Measurements from ENCODE around the gene CCDC92.
"Not testable (repeated sequence)": the region's sequence is repeated elsewhere in the genome, so short reads cannot be mapped to it uniquely, and the experiment has no call there.

Gene CCDC92

DNA sequence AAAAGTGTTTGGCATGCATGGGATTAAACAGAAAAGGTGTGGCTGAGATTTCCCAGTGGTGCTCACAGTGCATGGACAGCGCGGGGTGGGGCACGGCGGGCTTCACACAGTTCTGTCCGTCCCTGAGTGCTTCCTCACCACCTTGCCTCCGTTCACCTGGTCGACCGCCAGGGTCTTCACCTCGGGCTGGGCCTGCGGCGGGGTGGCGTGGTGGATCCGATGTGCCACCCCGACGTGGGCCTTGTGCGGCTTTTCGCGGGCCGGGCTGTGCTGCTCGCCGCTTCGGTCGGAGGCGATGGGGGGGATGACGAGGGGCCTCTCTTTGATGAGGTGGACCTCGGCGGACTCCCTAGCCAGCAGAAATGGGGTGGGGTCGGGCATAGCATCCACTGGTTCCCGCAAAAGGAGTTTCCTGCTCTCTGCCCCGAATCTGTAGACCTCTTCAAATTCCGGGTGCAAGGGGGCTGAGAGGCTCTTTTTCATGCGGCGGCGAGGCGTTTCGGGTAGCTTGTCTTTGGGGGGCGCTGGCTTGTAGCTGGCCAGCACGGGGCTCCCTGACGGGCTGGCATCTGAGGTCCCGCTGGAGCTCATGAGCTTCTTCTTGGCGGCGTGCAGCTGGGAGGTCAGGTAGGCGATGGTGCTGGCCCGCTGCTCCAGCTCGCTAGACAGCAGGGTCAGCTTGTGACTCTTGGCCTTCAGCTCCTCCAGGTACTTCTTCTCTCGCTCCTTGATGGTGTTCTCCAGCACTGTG lies 35.5 kb downstream of the CCDC92 start:
- no peak for DNase-seq (ENCODE audit: low spot score)

DNA sequence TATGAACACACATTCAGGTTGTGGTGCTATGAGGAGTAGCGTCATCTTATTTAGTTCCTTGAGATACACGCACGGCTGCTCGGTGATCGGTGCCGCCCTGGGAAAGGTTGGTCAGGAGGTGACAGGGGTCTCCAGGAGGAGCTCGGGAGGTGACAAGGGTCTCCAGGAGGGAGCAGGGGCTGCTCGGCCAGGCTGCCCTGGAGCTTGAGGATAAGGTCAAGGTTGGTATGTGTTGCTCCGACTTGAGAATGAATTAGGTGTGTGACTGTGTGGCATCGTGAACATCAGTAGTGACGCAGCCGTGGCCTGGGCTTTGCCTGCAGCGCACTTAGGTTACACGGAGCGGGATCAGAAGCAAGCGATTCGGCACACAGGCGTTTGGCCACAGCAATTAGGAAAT lies 36.2 kb downstream of the CCDC92 start:
- no peak for DNase-seq (ENCODE audit: low spot score)

DNA sequence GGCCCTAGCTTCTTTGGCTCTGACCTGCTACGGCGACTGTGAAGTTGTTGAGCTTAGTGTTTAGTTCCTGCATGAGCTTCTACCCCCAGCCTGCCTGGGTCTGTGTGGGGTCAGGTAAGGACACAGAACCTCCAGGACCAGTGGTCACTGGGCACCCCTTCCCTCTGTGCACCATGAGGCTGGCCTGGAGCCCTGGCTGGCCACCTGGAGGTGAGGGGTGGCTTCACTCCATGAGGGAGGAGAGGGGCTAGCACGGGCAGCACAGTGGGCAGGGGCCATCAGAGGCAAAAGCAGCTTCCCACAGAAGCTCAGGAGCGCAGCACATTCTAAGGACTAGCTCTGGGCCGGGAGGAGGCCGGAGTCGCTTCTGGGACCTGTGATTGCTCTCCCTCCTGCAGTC lies 36.7 kb downstream of the CCDC92 start:
- no peak for DNase-seq (ENCODE audit: low spot score)

DNA sequence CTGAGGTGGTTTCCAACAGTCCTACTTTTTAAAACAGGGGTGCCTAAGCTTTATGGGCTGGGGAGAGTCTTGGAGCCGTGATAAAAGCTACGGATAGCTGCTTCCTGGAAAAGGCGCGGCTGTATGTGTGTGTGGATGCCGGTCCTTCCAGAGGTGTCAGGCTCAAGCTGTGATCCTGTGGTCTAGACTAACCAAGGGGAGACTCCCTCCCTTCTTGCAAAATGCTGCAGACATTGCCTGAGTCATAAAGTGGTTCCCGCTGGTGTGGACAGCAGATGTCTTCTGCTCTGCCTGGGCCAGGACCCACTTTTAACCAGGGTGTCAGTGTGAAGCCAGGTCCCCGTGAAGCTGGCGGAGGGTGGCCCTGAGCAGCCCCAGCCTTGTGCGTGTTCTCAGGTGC lies 37.8 kb downstream of the CCDC92 start:
- DNase-seq (ENCODE audit: low spot score) = no peak

DNA sequence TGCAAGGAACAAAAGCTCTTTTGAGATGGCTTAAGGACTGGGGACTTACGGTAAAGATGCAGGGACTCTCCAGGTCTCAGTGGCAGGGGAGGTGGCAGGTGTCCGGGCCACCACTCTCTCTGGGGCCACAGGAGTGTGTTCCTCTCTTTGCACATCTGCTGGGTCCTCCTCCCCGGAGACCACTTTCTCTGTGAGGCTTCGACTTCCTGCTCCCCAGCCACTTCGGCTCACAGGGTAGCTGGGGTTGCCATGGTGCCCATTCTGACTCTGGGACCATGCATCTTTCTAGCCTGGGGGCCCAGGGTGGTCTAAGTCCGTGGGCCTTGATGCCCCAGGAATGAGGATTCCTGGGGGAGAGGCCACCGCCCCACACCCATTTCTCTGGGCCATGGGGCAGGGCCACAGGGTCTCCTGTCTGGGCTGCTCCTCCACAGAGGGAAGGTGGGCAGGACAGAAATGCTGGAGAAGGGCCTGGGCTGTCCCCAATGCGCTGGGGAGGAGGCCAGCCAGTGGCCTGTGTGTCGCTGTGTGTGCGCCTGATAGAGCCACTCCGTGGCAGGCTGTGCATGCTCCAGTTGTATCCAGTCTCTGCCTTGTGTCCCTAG lies 38.5 kb downstream of the CCDC92 start:
- DNase-seq (ENCODE audit: low spot score) = peak; percentile 12

DNA sequence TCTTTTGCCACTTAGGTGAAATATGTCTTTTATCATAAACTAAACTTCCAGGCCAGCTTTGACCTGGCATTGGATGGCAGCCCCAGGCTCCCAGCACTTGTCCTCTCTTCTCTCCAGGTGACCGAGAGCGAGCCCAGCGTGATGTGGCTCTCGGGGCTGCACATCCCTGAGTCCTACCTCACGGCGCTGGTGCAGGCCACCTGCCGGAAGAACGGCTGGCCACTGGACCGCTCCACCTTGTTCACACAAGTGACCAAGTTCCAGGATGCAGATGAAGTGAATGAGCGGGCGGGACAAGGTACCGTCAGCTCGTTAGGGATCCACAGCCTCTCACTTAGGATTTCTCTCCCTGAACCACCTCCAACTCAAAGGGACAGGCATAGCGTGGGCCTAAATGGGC lies 39.4 kb downstream of the CCDC92 start:
- no peak for DNase-seq (ENCODE audit: low spot score)

DNA sequence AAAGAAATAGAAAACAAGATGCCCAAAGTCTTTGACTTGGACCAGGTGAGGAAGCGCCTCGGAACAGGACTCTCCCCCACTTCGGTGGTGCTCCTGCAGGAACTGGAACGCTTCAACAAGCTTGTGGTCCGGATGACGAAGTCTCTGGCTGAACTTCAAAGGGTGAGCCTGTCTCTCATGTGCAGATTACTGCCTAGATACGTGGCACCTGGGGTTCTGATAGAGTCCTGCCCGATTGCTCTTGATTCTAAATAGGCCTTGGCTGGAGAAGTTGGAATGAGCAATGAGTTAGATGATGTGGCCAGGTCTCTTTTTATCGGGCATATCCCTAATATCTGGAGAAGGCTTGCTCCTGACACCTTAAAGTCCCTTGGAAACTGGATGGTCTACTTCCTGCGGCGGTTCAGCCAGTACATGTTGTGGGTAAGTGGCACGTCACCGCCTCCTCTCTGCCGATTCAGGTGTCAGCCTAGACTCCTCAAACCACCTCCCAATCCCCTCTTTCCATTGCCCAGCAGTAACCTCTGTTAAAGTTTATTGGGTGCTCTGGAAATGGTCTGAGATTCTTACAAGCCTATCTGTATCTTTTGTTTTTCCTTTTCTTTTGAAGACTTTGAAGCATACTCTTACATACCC lies 40.8 kb downstream of the CCDC92 start:
- DNase-seq (ENCODE audit: low spot score) = no peak

DNA sequence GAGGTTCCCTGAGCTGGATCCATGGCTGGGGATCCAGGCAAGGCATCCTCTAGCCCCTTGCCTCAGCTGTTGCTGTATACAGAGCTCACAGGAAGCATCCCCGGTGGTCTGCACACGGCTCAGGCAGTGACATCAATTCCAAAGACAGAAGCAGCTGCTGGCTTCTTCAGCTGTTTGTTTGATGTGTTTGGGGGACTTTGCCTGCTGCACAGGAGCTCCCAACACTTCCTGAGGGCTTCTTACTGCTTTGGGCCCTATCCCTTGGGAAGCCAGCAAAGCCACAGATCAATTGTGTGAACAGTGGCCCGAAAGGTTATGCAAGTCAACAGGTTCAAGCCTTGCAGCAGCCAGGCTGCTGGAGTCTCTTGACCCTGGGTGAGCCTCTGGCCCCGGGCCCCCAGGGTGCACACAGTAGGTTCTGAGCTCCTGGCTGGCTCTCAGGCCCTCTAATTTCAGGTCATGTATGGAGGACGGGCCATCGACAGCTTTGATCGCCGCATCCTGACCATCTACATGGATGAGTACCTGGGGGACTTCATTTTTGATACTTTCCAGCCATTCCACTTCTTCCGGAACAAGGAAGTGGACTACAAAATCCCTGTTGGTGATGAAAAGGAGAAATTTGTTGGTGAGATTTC lies 42.6 kb downstream of the CCDC92 start:
- no peak for DNase-seq (ENCODE audit: low spot score)

DNA sequence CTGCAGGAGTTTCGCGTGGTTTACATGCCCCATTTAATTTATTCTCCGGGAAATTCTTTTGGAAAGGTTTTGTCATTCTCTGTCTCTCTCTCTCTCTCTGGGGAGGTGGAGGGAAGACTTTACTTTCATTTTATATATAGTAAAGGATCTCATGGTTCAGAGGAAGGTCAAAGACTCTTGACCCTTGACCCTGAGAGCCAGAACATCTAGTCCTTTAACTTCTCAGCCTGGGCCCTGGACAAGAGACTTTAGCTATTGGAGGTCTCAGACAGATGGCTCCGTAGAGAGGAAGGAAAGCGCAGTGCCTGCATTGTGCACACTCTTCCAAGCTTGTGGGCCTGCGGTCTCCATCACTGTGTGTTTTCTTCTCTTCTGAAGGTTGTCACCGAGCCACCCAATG lies 43.7 kb downstream of the CCDC92 start:
- no peak for DNase-seq (ENCODE audit: low spot score)

DNA sequence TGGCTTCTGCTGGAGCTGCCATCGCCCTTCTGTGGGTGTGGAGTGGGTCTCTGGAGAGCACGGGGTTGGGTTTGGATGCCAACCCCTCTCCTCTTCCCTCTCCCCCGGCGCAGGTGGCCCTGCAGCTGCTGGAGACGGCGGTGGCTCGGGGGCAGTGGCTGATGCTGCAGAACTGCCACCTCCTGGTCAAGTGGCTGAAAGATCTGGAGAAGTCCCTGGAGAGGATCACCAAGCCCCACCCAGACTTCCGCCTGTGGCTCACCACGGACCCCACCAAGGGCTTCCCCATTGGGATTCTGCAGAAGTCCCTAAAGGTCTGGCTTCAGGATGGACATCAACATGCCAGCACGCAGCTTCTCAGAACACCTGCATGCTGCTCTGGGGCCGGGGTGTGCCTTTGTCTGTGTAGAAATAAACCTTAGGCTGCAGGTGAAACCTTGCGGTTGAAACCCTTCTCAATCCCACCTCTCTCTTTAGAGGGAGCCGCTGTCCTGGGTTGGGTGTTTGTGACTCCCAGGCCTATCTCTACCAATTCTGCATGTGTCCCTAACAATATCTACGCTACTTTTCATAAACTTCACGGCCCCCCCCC lies 44.3 kb downstream of the CCDC92 start:
- DNase-seq (ENCODE audit: low spot score) = no peak

DNA sequence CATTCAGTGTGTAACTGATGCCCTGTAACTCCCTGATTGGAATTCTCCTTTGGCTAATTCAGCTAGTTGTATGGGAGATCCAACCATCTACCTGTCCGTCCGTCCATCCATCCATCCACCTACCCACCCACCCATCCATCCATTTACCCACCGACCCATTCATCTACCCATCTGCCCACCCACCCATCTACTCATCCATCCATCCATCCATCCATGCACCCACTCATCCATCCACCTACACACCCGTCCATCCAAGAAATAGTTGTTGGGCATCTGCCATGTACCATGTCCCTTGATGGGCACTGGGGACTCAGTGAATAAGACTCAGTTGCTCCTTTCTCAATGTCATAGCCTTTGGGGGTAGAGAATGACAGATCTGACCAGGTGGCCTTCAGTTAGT lies 48.1 kb downstream of the CCDC92 start:
- DNase-seq (ENCODE audit: low spot score) = no peak

DNA sequence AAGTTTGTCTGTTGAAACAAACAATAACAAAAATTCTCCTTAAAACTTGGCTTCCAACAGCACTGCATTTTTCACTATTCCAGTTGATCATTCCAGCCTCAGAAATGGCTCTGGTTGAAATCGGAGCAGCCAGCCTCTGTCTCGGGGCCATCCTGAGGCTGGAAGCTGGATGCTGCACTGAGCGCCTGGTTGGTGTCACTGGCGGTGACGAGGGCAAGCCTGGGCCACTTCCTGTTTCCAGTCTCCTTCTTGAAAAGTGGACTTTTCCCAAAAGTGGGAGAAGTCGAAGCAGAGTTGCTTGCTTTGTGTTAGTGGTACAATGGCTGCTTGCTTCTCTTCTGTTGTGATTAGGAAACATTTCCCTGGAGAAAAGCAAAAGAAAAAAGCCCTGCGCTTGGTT lies 48.7 kb downstream of the CCDC92 start:
- DNase-seq (ENCODE audit: low spot score) = no peak

DNA sequence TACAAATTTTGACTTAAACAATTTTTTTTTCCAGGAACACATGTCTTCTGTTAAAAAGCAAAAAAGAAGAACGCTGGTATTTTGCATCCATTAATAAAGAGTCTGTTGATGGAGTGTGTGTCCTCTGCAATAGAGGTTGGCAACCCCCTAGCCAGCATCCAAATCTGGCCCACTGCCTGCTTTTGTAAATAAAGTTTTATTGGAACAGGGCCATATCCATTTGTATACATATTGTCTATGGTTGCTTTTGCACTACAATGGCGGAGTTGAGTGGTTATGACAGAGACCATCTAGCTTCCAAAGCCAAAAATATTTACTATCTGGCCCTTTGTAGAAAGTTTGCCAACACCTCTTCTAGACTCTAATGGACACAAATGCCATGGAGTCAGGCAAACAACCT lies 49.6 kb downstream of the CCDC92 start:
- no peak for DNase-seq (ENCODE audit: low spot score)

DNA sequence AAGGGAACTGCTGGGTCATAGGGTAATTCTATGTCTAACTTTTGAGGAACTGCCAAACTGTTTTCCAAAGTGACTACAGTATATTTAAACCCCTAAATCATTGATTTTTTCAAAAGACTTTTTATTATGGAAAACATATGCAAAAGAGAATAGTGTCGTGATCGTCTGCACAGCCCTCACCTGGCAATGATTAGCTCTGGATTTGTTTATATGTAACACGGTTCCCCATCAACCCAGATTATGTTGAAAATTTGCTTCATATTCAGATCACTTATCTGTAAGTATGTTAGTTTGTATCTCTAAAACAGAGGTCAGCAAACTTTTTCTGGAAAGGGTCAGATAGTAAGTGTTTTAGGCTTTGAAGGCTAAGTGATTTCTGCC lies 52.7 kb downstream of the CCDC92 start:
- DNase-seq (ENCODE audit: low spot score) = no peak

DNA sequence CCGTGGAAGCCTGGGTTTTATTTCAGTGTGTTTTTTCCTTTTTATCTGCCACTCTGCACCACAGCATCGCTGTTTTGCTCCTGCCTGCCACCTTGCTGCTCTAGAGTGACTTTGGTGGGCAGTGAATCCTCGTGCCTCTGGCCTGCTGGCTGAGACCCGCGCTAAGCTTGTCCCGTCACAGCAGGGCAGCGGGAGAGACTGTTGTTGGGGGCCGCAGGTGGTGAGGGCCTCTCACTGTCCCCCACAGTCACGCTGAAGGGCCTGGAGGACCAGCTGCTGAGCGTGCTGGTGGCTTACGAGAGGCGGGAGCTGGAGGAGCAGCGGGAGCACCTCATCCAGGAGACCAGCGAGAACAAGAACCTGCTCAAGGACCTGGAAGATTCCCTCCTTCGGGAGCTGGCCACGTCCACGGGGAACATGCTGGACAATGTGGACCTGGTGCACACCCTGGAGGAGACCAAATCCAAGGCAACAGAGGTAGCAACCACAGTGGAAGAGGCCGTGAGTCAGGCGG lies 55.2 kb downstream of the CCDC92 start:
- DNase-seq (ENCODE audit: low spot score) = no peak

DNA sequence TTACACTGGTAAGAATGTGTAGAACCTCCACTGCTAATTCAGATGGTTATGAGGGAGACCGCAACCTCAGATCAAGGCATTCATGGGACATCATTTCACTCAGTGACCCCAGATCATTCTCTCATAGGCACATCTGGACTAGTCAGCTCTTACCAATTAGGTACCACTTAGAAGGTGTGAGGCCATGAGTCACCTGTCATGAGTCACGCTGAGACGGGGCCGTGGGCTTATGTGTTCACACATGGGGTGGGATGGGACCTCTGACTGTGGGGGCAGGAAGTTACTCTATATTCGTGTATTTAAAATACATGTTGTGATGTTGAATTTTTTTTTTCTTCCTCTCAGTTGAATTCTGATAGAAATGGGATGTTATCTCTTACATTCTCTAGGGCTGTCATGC lies 55.9 kb downstream of the CCDC92 start:
- DNase-seq (ENCODE audit: low spot score) = no peak

DNA sequence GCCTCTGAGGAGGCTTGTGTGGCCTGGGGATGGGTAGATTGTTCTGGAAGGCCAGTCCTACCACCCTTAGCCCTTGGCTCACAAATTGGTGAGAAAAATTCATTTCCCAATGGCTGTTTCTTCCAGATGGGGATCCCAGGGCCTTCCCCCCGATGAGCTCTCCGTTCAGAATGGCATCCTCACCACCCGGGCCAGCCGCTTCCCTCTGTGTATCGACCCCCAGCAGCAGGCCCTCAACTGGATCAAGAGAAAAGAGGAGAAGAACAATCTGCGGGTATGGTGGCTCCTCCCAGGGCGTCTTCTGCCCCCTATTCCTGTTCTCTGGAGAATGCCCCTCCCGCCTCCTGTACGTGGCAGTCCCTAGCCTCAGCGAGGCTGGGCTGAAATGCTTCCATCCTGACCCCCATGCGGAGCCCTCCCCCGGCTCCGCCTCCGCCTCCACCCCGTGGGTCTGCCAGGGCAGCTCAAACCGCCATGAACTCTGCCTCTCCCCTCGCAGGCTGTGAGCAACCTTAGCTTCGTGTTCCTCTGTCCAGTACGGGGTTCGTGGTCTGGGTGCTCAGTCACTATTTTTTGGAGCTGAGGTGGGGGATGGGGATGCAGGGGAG lies 57.8 kb downstream of the CCDC92 start:
- DNase-seq (ENCODE audit: low spot score) = no peak

DNA sequence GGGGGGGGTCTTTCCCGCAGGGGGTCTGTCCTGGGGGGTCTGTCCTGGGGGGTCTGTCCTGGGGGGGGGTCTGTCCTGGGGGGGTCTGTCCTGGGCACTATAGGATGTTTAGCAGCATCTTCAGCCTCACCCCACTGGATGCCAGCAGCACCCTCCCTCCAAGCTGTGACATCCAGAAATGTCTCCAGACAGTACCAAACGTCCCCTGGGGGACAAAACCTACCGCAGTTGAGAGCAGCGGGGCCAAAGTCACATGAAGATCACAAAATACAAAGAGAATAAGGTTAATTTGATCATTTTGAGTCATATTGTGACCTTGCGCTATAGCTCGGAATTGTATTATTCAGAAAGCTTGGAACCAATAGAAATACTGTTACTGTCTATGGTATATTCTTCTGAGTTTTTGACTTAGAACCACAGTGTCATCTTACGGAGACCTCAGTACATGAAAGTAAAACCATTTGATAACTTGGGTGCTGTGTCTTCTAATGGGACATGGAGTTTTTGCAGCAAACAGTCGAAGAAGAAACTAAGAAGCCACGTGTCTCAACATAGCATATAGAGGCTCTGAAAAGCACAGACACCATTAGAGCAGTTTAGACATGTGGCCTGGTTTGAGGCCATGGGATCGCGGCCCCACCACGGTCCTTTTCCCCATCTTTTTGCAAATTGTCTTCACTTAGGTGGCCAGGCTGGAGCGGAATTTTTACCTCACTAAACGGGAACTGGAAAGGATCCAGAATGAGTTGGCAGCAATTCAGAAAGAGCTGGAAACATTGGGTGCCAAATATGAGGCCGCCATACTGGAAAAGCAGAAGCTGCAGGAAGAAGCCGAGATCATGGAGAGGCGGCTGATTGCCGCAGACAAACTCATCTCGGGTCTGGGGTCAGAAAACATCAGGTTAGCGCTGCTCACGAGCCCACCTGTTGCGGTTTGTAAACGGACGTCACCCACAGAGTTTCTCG lies 59.9 kb downstream of the CCDC92 start:
- DNase-seq (ENCODE audit: low spot score) = peak; percentile 52

DNA sequence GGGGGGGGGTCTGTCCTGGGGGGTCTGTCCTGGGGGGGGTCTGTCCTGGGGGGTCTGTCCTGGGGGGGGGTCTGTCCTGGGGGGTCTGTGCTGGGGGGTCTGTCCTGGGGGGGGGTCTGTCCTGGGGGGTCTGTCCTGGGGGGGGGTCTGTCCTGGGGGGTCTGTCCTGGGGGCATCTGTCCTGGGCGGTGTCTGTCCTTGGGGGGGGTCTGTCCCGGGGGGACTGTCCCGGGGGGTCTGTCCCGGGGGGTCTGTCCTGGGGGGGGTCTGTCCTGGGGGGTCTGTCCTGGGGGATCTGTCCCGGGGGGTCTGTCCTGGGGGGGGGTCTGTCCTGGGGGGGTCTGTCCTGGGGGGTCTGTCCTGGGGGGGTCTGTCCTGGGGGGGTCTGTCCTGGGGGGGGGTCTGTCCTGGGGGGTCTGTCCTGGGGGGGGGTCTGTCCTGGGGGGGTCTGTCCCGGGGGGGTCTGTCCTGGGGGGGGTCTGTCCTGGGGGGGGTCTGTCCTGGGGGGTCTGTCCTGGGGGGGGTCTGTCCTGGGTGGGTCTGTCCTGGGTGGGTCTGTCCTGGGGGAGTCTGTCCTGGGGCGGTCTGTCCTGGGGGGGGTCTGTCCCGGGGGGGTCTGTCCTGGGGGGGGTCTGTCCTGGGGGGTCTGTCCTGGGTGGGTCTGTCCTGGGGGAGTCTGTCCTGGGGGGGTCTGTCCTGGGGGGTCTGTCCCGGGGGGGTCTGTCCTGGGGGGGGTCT lies 60.8 kb downstream of the CCDC92 start:
- not testable (repeated sequence) for DNase-seq (ENCODE audit: low spot score)

DNA sequence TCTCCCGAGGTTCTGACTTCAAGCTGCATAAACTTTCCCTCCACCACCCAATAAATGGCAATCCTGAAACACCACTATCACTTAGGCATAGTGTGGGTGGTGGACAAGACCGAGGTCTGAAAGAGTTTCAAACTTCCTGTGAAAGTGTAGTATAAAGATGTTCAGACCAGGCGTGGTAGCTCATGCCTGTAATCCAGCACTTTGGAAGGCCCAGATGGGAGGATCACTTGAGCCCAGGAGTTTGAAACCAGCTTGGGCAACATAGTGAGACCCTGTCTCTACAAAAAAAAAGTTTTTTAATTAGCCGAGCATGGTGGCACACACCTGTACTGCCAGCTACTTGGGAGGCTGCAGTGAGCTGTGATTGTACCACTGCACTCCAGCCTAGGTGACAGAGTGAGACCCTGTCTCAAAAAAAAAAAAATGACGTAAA lies 61.9 kb downstream of the CCDC92 start:
- DNase-seq (ENCODE audit: low spot score) = peak; percentile 58
